HuH-7.5 (cell line): ENCODE measurements around the gene GPR101.
"Not testable (repeated sequence)": the region's sequence is repeated elsewhere in the genome, so short reads cannot be mapped to it uniquely, and the experiment has no call there.

Experiments
- DNase-seq: peaks from one replicate; pipeline ENCODE4 v3.0.0; 2011; ENCODE audit warnings: low spot score

Gene GPR101

GRCh38 chrX:137025930-137026329 lies 7.9 kb downstream of the GPR101 start:
- no peak for DNase-seq

GRCh38 chrX:137000236-137000635 lies 33.6 kb downstream of the GPR101 start:
- DNase-seq, result not testable (repeated sequence)

GRCh38 chrX:136999024-136999423 lies 34.8 kb downstream of the GPR101 start:
- DNase-seq, result no peak
